K562 (cell line): ENCODE results near the gene AMPD3. TPM values are rescaled to one million over a fixed set of nuclear protein-coding genes. Genes with fewer than 3 reads are reported as not detected.

Source experiments
- ATF7 ChIP-seq: fragments of 450-650 bp; IDR thresholded peaks from 2 replicates; pipeline ENCODE4 v1.7.1; 2014; ENCODE audit warnings: mild to moderate bottlenecking, moderate library complexity
- CBX8 ChIP-seq: fragments of 200-600 bp; sonication (generic); IDR thresholded peaks from 2 replicates; pipeline ENCODE4 v1.6.1; 2012; ENCODE audit warnings: borderline replicate concordance, mixed run types, low read depth, mild to moderate bottlenecking, moderate library complexity, mixed read lengths, low read length, control low read depth, inconsistent platforms; ENCODE audit not compliant: poor library complexity, severe bottlenecking; ENCODE audit errors: extremely low read depth
- CHD4 ChIP-seq: fragments of 200-600 bp; sonication (generic); IDR thresholded peaks from 3 replicates; pipeline ENCODE4 v1.6.1; 2012; ENCODE audit warnings: low read depth, mild to moderate bottlenecking, mixed read lengths, low read length, inconsistent platforms; ENCODE audit not compliant: insufficient read depth, insufficient replicate concordance, poor library complexity, severe bottlenecking
- ELF1 ChIP-seq: fragments of 200-800 bp; sonication (Bioruptor generic); IDR thresholded peaks from 2 replicates; pipeline ENCODE4 v1.6.1; 2016; ENCODE audit warnings: missing genetic modification characterization, missing compliant biosample characterization
- GATA2 ChIP-seq: sonication (generic); formaldehyde crosslinking; IDR thresholded peaks from 2 replicates; pipeline ENCODE4 v1.4.0; 2020; ENCODE audit warnings: mild to moderate bottlenecking, missing genetic modification reagents
- HDAC3 ChIP-seq: fragments of 450-650 bp; IDR thresholded peaks from 2 replicates; pipeline ENCODE4 v1.6.1; 2018; ENCODE audit warnings: borderline replicate concordance, mild to moderate bottlenecking, moderate library complexity; ENCODE audit not compliant: partially characterized antibody
- HDGF ChIP-seq: fragments of 450-650 bp; IDR thresholded peaks from 2 replicates; pipeline ENCODE4 v1.6.1; 2016
- MAX ChIP-seq: sonication (generic); formaldehyde crosslinking; IDR thresholded peaks from 2 replicates; pipeline ENCODE4 v1.9.0; 2022; ENCODE audit warnings: mild to moderate bottlenecking, missing genetic modification reagents
- MITF ChIP-seq: IDR thresholded peaks from 2 replicates; pipeline ENCODE4 v1.6.1; 2014; ENCODE audit warnings: antibody characterized with exemption
- MTF1 ChIP-seq: fragments of 250-450 bp; sonication (Bioruptor Pico); IDR thresholded peaks from 2 replicates; pipeline ENCODE4 v1.9.0; 2021; ENCODE audit warnings: moderate library complexity, mild to moderate bottlenecking, inconsistent platforms, borderline replicate concordance
- NR2C2 ChIP-seq, 2 experiments: fragments of 200-800 bp in 1 of 2; sonication (Bioruptor generic) in 1 of 2; sonication (generic) in 1 of 2; formaldehyde crosslinking in 1 of 2; IDR thresholded peaks; 2 replicates each; pipeline versions ENCODE4 v1.6.1 to v1.8.0; 2016 to 2022; ENCODE audit warnings: mild to moderate bottlenecking in 1 of 2, missing compliant biosample characterization in 1 of 2, missing genetic modification characterization in 1 of 2, missing genetic modification reagents in 1 of 2
- POLR3A ChIP-seq: IDR thresholded peaks from 2 replicates; pipeline ENCODE4 v1.6.1; 2011; ENCODE audit warnings: borderline replicate concordance, mild to moderate bottlenecking, moderate library complexity; ENCODE audit not compliant: insufficient read length, insufficient read depth; ENCODE audit errors: extremely low read depth
- PPARD ChIP-seq: fragments of 250-450 bp; sonication (Bioruptor Pico); IDR thresholded peaks from 2 replicates; pipeline ENCODE4 v1.8.0; 2022; ENCODE audit warnings: inconsistent platforms, mild to moderate bottlenecking, moderate library complexity
- SFPQ ChIP-seq: fragments of 200-400 bp; formaldehyde crosslinking; IDR thresholded peaks from 2 replicates; pipeline ENCODE4 v1.6.1; 2017; ENCODE audit warnings: mild to moderate bottlenecking, low read depth, low read length, moderate library complexity
- SLC30A9 ChIP-seq: fragments of 250-450 bp; sonication (Bioruptor Pico); IDR thresholded peaks from 2 replicates; pipeline ENCODE4 v1.8.0; 2022; ENCODE audit warnings: mild to moderate bottlenecking, moderate library complexity
- ZBTB8A ChIP-seq: fragments of 450-650 bp; IDR thresholded peaks from 2 replicates; pipeline ENCODE4 v1.6.1; 2018; ENCODE audit warnings: mild to moderate bottlenecking, moderate library complexity; ENCODE audit not compliant: partially characterized antibody
- ZC3H8 ChIP-seq: fragments of 450-650 bp; IDR thresholded peaks from 2 replicates; pipeline ENCODE4 v1.6.1; 2017
- ZNF395 ChIP-seq: fragments of 200-800 bp; sonication (Bioruptor generic); IDR thresholded peaks from 2 replicates; pipeline ENCODE4 v1.6.1; 2017; ENCODE audit warnings: missing genetic modification characterization, missing compliant biosample characterization
- ZNF507 ChIP-seq: conservative IDR thresholded peaks from 2 replicates; pipeline ENCODE4 v1.6.1; 2017; ENCODE audit warnings: missing genetic modification characterization, missing compliant biosample characterization
- ZSCAN32 ChIP-seq: fragments of 450-650 bp; formaldehyde crosslinking; IDR thresholded peaks from 2 replicates; pipeline ENCODE4 v1.4.0; 2020; ENCODE audit warnings: mild to moderate bottlenecking, moderate library complexity
- polyA plus RNA-seq, 8 experiments: library from polyadenylated mRNA; depleted of rRNA in 4 of 8; stranded (reverse) in 5 of 8; unstranded in 3 of 8; fragments of >200 nt; fragmentation: Nextera tagmentation in 2 of 8; fragmentation: Illumina TruSeq in 1 of 8; extraction: Ambion mirVana in 2 of 8; extraction: Trizol in 1 of 8; gene quantifications; 2 replicates each; pipeline versions ENCODE4 v1.2.1 to v1.2.3, GENCODE V29; 2011 to 2014; ENCODE audit warnings: inconsistent platforms in 1 of 8, missing spikeins in 1 of 8
- total RNA-seq, 7 experiments: library from RNA; depleted of rRNA in 6 of 7; stranded (reverse); fragments of >200 nt in 6 of 7; fragmentation: Illumina TruSeq in 2 of 7; extraction: Trizol in 2 of 7; gene quantifications; 2 replicates each; pipeline versions ENCODE4 v1.2.1 to v1.2.3, GENCODE V29; 2011 to 2021; ENCODE audit warnings: low replicate concordance in 1 of 7

AMPD3 gene
- total and polyA plus RNA-seq, 9 of the 15 experiments (the other 6 are each of a cell fraction or from before 2014, with no cell fraction given), result 4.4 to 23.6 (median 11.2) TPM

GRCh38 chr11:10490398-10491241, 35.6 kb downstream of the AMPD3 start (continued):
- TF ChIP-seq ZNF395, result 0 out of 2 replicates have a peak, but pooled peaks have one; percentile 55
- TF ChIP-seq ZBTB8A, result no peak
- TF ChIP-seq ELF1 (tag), result peak; percentile 65
- TF ChIP-seq SFPQ, result no peak
- peak; percentile 54; the same call in 1 of the 2 replicates for TF ChIP-seq NR2C2 (CRISPR knock-in tag; IDR thresholded peaks at IDR 0.05)
- TF ChIP-seq NR2C2 (tag; IDR thresholded peaks at IDR 0.05), result peak; percentile 92
- no peak for TF ChIP-seq HDAC3
- TF ChIP-seq MTF1, result no peak
- no peak for TF ChIP-seq ZC3H8
- TF ChIP-seq ZSCAN32, result no peak
- no peak for TF ChIP-seq HDGF
- TF ChIP-seq ATF7, result peak; percentile 96
- TF ChIP-seq MAX (CRISPR knock-in tag), result no peak
- no peak for TF ChIP-seq SLC30A9 (CRISPR knock-in tag)
- TF ChIP-seq ZNF507 (tag), result no peak
- TF ChIP-seq POLR3A, result no peak
- no peak for TF ChIP-seq GATA2
- TF ChIP-seq CBX8, result no peak
- no peak for TF ChIP-seq CHD4
- TF ChIP-seq PPARD, result no peak
- peak; percentile 55; the same call in 1 of the 2 replicates for TF ChIP-seq MITF
